IPS DF 4.7 (cell line): ENCODE measurements around the gene REEP3.
"Not testable (repeated sequence)": the region's sequence is repeated elsewhere in the genome, so short reads cannot be mapped to it uniquely, and the experiment has no call there.

Experiments
- DNase-seq: peaks from one replicate; pipeline ENCODE4 v3.0.0-alpha.2; 2013; ENCODE audit warnings: low spot score; ENCODE audit errors: extremely low read depth

Gene REEP3

GRCh38 chr10:63628526-63629362, 107.5 kb downstream of the REEP3 start:
- DNase-seq = no peak

- peak; percentile 95 for DNase-seq
Observed at GRCh38 chr10:63629363-63630084, 108.3 kb downstream of the REEP3 start.

- no peak for DNase-seq
Observed at GRCh38 chr10:63630085-63630930, 109.1 kb downstream of the REEP3 start.

GRCh38 chr10:63630931-63631680, 109.9 kb downstream of the REEP3 start:
- DNase-seq = no peak

GRCh38 chr10:63631991-63632390, 110.8 kb downstream of the REEP3 start:
- DNase-seq = no peak

GRCh38 chr10:63633677-63634487, 112.7 kb downstream of the REEP3 start:
- peak; percentile 53 for DNase-seq

GRCh38 chr10:63634488-63635065, 113.4 kb downstream of the REEP3 start:
- no peak for DNase-seq

GRCh38 chr10:63636812-63637211, 115.6 kb downstream of the REEP3 start:
- no peak for DNase-seq

GRCh38 chr10:63637901-63638327, 116.7 kb downstream of the REEP3 start:
- DNase-seq = no peak

- DNase-seq = no peak
Observed at GRCh38 chr10:63641366-63641765, 120.2 kb downstream of the REEP3 start.

GRCh38 chr10:63641799-63642198, 120.6 kb downstream of the REEP3 start:
- no peak for DNase-seq

GRCh38 chr10:63642808-63643207, 121.6 kb downstream of the REEP3 start:
- no peak for DNase-seq

- no peak for DNase-seq
Observed at GRCh38 chr10:63644418-63645142, 123.4 kb downstream of the REEP3 start.

- no peak for DNase-seq
Observed at GRCh38 chr10:63645195-63645594, 124.0 kb downstream of the REEP3 start.

- DNase-seq = no peak
Observed at GRCh38 chr10:63646491-63646890, 125.3 kb downstream of the REEP3 start.

- no peak for DNase-seq
Observed at GRCh38 chr10:63651864-63652263, 130.7 kb downstream of the REEP3 start.

GRCh38 chr10:63653747-63654146, 132.5 kb downstream of the REEP3 start:
- no peak for DNase-seq

GRCh38 chr10:63657761-63658160, 136.6 kb downstream of the REEP3 start:
- no peak for DNase-seq

- DNase-seq = not testable (repeated sequence)
Observed at GRCh38 chr10:63660941-63661340, 139.7 kb downstream of the REEP3 start.
